Loucy (cell line): ENCODE results near the gene PYCR2.

Source experiments
- CTCF ChIP-seq: fragments of 200-600 bp; sonication (generic); conservative IDR thresholded peaks from 2 replicates; pipeline ENCODE4 v1.5.1; 2014; ENCODE audit warnings: mild to moderate bottlenecking, antibody characterized with exemption, low read length
- EZH2phosphoT487 ChIP-seq: fragments of 200-600 bp; IDR thresholded peaks from 2 replicates; pipeline ENCODE4 v1.6.1; 2018; ENCODE audit warnings: antibody characterized with exemption, mild to moderate bottlenecking, moderate library complexity, borderline replicate concordance

DNA sequence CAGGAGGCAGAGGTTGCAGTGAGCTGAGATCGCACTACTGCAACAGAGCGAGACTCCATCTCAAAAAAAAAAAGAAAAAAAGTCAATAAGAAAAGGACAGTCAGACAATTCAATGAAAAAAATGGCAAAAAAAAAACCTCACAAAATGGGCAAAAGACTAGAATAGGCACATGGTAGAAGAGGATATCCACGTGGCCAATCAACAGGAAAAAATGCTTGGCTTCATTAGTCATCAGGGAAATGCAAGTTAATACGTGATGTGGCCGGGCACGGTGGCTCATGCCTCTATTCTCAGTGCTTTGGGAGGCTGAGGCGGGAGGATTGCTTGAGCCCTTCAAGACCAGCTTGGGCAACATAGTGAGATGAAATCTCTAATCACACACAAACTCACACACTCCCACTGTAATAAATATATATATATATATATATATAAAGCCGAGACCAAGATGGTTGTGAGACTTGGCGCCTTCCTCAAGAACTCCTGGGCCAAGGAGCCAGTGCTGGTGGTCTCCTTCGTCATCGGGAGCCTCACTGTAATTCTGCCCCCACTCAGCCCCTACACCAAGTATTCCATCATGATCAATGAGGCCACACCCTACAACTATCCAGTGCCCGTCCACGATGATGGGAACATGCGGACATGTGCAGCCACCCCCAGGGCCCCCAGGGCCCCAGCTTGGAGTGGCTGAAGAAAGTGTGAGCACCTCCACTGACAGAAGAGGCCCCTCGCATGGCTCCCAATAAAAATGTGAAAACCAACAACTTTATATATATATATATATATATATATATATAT lies 39.9 kb upstream of the PYCR2 start:
- no peak for TF ChIP-seq CTCF
- TF ChIP-seq EZH2phosphoT487, result no peak
